ENCODE results near the gene LIN37.

DNA sequence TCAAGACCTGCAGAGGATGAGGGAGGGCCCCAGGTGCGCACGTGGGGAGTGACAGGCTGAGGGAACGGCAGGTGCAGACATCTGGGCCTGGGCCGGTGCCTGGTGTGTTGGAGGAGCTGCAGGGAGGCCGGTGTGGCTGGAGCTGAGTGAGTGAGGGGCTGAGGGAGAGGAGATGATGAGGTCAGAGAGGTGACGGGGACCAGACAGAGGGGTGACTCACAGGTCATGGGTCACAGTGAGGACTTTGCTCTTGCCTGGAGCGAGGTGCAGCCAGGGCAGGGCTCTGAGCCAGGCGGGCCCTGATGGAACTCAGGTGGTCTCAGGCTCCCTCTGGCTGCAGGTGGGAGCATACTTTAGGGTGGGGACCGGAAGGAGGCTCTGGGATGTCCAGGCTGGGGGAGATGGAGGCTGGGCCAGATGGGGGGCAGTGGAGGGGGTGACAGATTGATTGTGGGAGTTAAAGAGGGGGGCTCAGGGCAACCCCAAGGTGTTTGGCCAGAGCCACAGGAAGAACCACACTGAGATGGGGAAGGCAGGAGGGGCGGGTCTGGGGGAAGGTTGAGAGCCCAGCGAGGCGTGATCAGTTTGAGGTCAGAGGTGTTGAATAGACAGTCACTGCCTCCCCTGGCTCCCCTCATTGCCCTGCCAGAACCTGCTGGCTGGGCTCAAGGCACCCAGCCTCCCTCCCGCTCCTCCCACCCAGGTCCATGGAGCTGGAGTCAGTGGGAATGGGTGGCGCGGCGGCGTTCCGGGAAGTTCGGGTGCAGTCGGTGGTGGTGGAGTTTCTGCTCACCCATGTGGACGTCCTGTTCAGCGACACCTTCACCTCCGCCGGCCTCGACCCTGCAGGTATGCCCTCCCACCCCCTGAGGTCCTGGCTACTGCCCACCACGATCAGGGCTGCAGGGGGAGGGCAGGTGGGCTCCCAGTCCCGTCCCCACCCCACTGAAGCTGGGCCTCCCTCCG is 35.4 kb downstream of the LIN37 start:
- TF ChIP-seq TAF1 (IDR thresholded peaks at IDR 0.05; ENCODE audit: low read depth, low read length): no peak
- TF ChIP-seq POLR2AphosphoS5 (IDR thresholded peaks at IDR 0.05; ENCODE audit: low read depth, low read length): no peak
